Measurements from ENCODE around the gene CADM1.

The CADM1 gene

GRCh38 chr11:115207916-115208315 lies 296.3 kb downstream of the CADM1 start:
- H3K9me3 ChIP-seq (replicated peaks in 1 of 2; ENCODE audit: control insufficient read depth in 2 of 2, insufficient read depth in 1 of 2, low read depth in 1 of 2, low read length in 2 of 2), result no peaks in the 10 kb centered on the region
- H3K27ac ChIP-seq (replicated peaks; ENCODE audit: low read length), result no peak overlapping the region
- no CpG with 5 or more reads among the region's 1 CpG for WGBS, 2 donors (ENCODE audit: extremely low coverage in 2 of 2, insufficient read length in 2 of 2, insufficient replicate concordance in 1 of 2)
- H2BK12ac ChIP-seq (ENCODE audit: low read length), result no peak overlapping the region
- peaks cover 0 to 1% of the 10 kb centered on the region in 2 donors for H3K36me3 ChIP-seq (replicated peaks in 1 of 2; ENCODE audit: control insufficient read depth in 2 of 2, insufficient read depth in 2 of 2, low read length in 2 of 2)
- H3K4me3 ChIP-seq (ENCODE audit: low read length in 2 of 2), result no peak overlapping the region
- H3K23ac ChIP-seq (ENCODE audit: low read depth, low read length, poor library complexity), result no peak overlapping the region
- H2BK15ac ChIP-seq (ENCODE audit: low read length), result no peak overlapping the region
- H3K79me1 ChIP-seq (ENCODE audit: low read depth, low read length), result no peaks in the 10 kb centered on the region
- no peaks in the 10 kb centered on the region for H3K27me3 ChIP-seq (ENCODE audit: control insufficient read depth in 3 of 3, insufficient read depth in 3 of 3, low read depth in 1 of 3, low read length in 3 of 3)
- no peak overlapping the region for H3K14ac ChIP-seq (ENCODE audit: low read length)
- H3K9ac ChIP-seq (ENCODE audit: low read depth, low read length, poor library complexity), result no peak overlapping the region
- H4K8ac ChIP-seq (ENCODE audit: low read depth, low read length), result no peak overlapping the region
- no peak overlapping the region for H2BK5ac ChIP-seq (ENCODE audit: low read length)
- H2AK5ac ChIP-seq (ENCODE audit: low read depth, low read length), result no peak overlapping the region
- no peak overlapping the region for H2AFZ ChIP-seq (ENCODE audit: low read length)
- DNase-seq (ENCODE audit: low spot score), result no peak
- peaks cover 1 to 6% of the 10 kb centered on the region in 2 donors for H3K4me1 ChIP-seq (ENCODE audit: control insufficient read depth in 2 of 2, insufficient read depth in 1 of 2, low read depth in 1 of 2, low read length in 2 of 2)
- no peak overlapping the region for H4K91ac ChIP-seq (ENCODE audit: low read depth, low read length, poor library complexity)
- H3K18ac ChIP-seq (ENCODE audit: low read length), result no peak overlapping the region
- no peak overlapping the region for H3K4me2 ChIP-seq (ENCODE audit: insufficient read depth, low read length, poor library complexity, severe bottlenecking)
- no peak overlapping the region for H2BK120ac ChIP-seq (ENCODE audit: low read depth, low read length)
- no peak overlapping the region for H3K4ac ChIP-seq (ENCODE audit: low read length)

GRCh38 chr11:115207166-115207591 lies 297.0 kb downstream of the CADM1 start:
- no peak overlapping the region for H3K14ac ChIP-seq (ENCODE audit: low read length)
- no peak overlapping the region for H3K4me3 ChIP-seq (ENCODE audit: low read length in 2 of 2)
- no peak overlapping the region for H3K4me2 ChIP-seq (ENCODE audit: insufficient read depth, low read length, poor library complexity, severe bottlenecking)
- H3K23ac ChIP-seq (ENCODE audit: low read depth, low read length, poor library complexity), result no peak overlapping the region
- no peak overlapping the region for H2BK12ac ChIP-seq (ENCODE audit: low read length)
- H4K91ac ChIP-seq (ENCODE audit: low read depth, low read length, poor library complexity), result no peak overlapping the region
- no peak for DNase-seq (ENCODE audit: low spot score)
- no peaks in the 10 kb centered on the region for H3K27me3 ChIP-seq (ENCODE audit: control insufficient read depth in 3 of 3, insufficient read depth in 3 of 3, low read depth in 1 of 3, low read length in 3 of 3)
- H2AK5ac ChIP-seq (ENCODE audit: low read depth, low read length), result no peak overlapping the region
- H3K18ac ChIP-seq (ENCODE audit: low read length), result no peak overlapping the region
- WGBS, 2 donors (ENCODE audit: extremely low coverage in 2 of 2, insufficient read length in 2 of 2, insufficient replicate concordance in 1 of 2), result no CpG with 5 or more reads among the region's 4 CpGs
- no peak overlapping the region for H3K9ac ChIP-seq (ENCODE audit: low read depth, low read length, poor library complexity)
- H3K4me1 ChIP-seq (ENCODE audit: control insufficient read depth in 2 of 2, insufficient read depth in 1 of 2, low read depth in 1 of 2, low read length in 2 of 2), result peaks cover 1 to 6% of the 10 kb centered on the region in 2 donors
- no peak overlapping the region for H4K8ac ChIP-seq (ENCODE audit: low read depth, low read length)
- H2BK15ac ChIP-seq (ENCODE audit: low read length), result no peak overlapping the region
- H3K9me3 ChIP-seq (replicated peaks in 1 of 2; ENCODE audit: control insufficient read depth in 2 of 2, insufficient read depth in 1 of 2, low read depth in 1 of 2, low read length in 2 of 2), result no peaks in the 10 kb centered on the region
- no peak overlapping the region for H2BK120ac ChIP-seq (ENCODE audit: low read depth, low read length)
- peaks cover 0 to 1% of the 10 kb centered on the region in 2 donors for H3K36me3 ChIP-seq (replicated peaks in 1 of 2; ENCODE audit: control insufficient read depth in 2 of 2, insufficient read depth in 2 of 2, low read length in 2 of 2)
- H2AFZ ChIP-seq (ENCODE audit: low read length), result no peak overlapping the region
- no peaks in the 10 kb centered on the region for H3K79me1 ChIP-seq (ENCODE audit: low read depth, low read length)
- no peak overlapping the region for H3K27ac ChIP-seq (replicated peaks; ENCODE audit: low read length)
- H3K4ac ChIP-seq (ENCODE audit: low read length), result no peak overlapping the region
- no peak overlapping the region for H2BK5ac ChIP-seq (ENCODE audit: low read length)

GRCh38 chr11:115206365-115207022 lies 297.7 kb downstream of the CADM1 start:
- no peaks in the 10 kb centered on the region for H3K27me3 ChIP-seq (ENCODE audit: control insufficient read depth in 3 of 3, insufficient read depth in 3 of 3, low read depth in 1 of 3, low read length in 3 of 3)
- no peak for DNase-seq (ENCODE audit: low spot score)
- no peak overlapping the region for H3K23ac ChIP-seq (ENCODE audit: low read depth, low read length, poor library complexity)
- H4K91ac ChIP-seq (ENCODE audit: low read depth, low read length, poor library complexity), result no peak overlapping the region
- H4K8ac ChIP-seq (ENCODE audit: low read depth, low read length), result no peak overlapping the region
- H3K4me1 ChIP-seq (ENCODE audit: control insufficient read depth in 2 of 2, insufficient read depth in 1 of 2, low read depth in 1 of 2, low read length in 2 of 2), result peaks cover 1 to 6% of the 10 kb centered on the region in 2 donors
- no peak overlapping the region for H3K4ac ChIP-seq (ENCODE audit: low read length)
- H3K9me3 ChIP-seq (replicated peaks in 1 of 2; ENCODE audit: control insufficient read depth in 2 of 2, insufficient read depth in 1 of 2, low read depth in 1 of 2, low read length in 2 of 2), result no peaks in the 10 kb centered on the region
- no peak overlapping the region for H2BK5ac ChIP-seq (ENCODE audit: low read length)
- no peak overlapping the region for H2BK120ac ChIP-seq (ENCODE audit: low read depth, low read length)
- H3K36me3 ChIP-seq (replicated peaks in 1 of 2; ENCODE audit: control insufficient read depth in 2 of 2, insufficient read depth in 2 of 2, low read length in 2 of 2), result peaks cover 0 to 1% of the 10 kb centered on the region in 2 donors
- no peak overlapping the region for H3K4me3 ChIP-seq (ENCODE audit: low read length in 2 of 2)
- H3K9ac ChIP-seq (ENCODE audit: low read depth, low read length, poor library complexity), result no peak overlapping the region
- whole genome bisulfite sequencing, 2 donors (ENCODE audit: extremely low coverage in 2 of 2, insufficient read length in 2 of 2, insufficient replicate concordance in 1 of 2), result no CpG with 5 or more reads among the region's 7 CpGs
- no peak overlapping the region for H3K27ac ChIP-seq (replicated peaks; ENCODE audit: low read length)
- H3K18ac ChIP-seq (ENCODE audit: low read length), result no peak overlapping the region
- H2AK5ac ChIP-seq (ENCODE audit: low read depth, low read length), result no peak overlapping the region
- no peak overlapping the region for H2BK12ac ChIP-seq (ENCODE audit: low read length)
- H3K79me1 ChIP-seq (ENCODE audit: low read depth, low read length), result no peaks in the 10 kb centered on the region
- no peak overlapping the region for H2AFZ ChIP-seq (ENCODE audit: low read length)
- no peak overlapping the region for H2BK15ac ChIP-seq (ENCODE audit: low read length)
- no peak overlapping the region for H3K4me2 ChIP-seq (ENCODE audit: insufficient read depth, low read length, poor library complexity, severe bottlenecking)
- no peak overlapping the region for H3K14ac ChIP-seq (ENCODE audit: low read length)

- no peak overlapping the region for H3K14ac ChIP-seq (ENCODE audit: low read length)
- no peak for DNase-seq (ENCODE audit: low spot score)
- H4K8ac ChIP-seq (ENCODE audit: low read depth, low read length), result no peak overlapping the region
- no CpG with 5 or more reads among the region's 2 CpGs for WGBS, 2 donors (ENCODE audit: extremely low coverage in 2 of 2, insufficient read length in 2 of 2, insufficient replicate concordance in 1 of 2)
- no peak overlapping the region for H4K91ac ChIP-seq (ENCODE audit: low read depth, low read length, poor library complexity)
- H2BK120ac ChIP-seq (ENCODE audit: low read depth, low read length), result no peak overlapping the region
- H2AK5ac ChIP-seq (ENCODE audit: low read depth, low read length), result no peak overlapping the region
- no peak overlapping the region for H3K4ac ChIP-seq (ENCODE audit: low read length)
- H3K27ac ChIP-seq (replicated peaks; ENCODE audit: low read length), result no peak overlapping the region
- H3K4me3 ChIP-seq (ENCODE audit: low read length in 2 of 2), result no peak overlapping the region
- no peak overlapping the region for H3K23ac ChIP-seq (ENCODE audit: low read depth, low read length, poor library complexity)
- no peak overlapping the region for H3K4me2 ChIP-seq (ENCODE audit: insufficient read depth, low read length, poor library complexity, severe bottlenecking)
- H3K9ac ChIP-seq (ENCODE audit: low read depth, low read length, poor library complexity), result no peak overlapping the region
- H3K27me3 ChIP-seq (ENCODE audit: control insufficient read depth in 3 of 3, insufficient read depth in 3 of 3, low read depth in 1 of 3, low read length in 3 of 3), result no peaks in the 10 kb centered on the region
- H2BK5ac ChIP-seq (ENCODE audit: low read length), result no peak overlapping the region
- no peaks in the 10 kb centered on the region for H3K79me1 ChIP-seq (ENCODE audit: low read depth, low read length)
- no peak overlapping the region for H2BK15ac ChIP-seq (ENCODE audit: low read length)
- peaks cover 1 to 4% of the 10 kb centered on the region in 2 donors for H3K4me1 ChIP-seq (ENCODE audit: control insufficient read depth in 2 of 2, insufficient read depth in 1 of 2, low read depth in 1 of 2, low read length in 2 of 2)
- no peaks in the 10 kb centered on the region for H3K36me3 ChIP-seq (replicated peaks in 1 of 2; ENCODE audit: control insufficient read depth in 2 of 2, insufficient read depth in 2 of 2, low read length in 2 of 2)
- no peak overlapping the region for H2BK12ac ChIP-seq (ENCODE audit: low read length)
- H2AFZ ChIP-seq (ENCODE audit: low read length), result peak overlapping the region; percentile 11
- H3K18ac ChIP-seq (ENCODE audit: low read length), result no peak overlapping the region
- H3K9me3 ChIP-seq (replicated peaks in 1 of 2; ENCODE audit: control insufficient read depth in 2 of 2, insufficient read depth in 1 of 2, low read depth in 1 of 2, low read length in 2 of 2), result no peaks in the 10 kb centered on the region
These were observed 301.2 kb downstream of the CADM1 start for GRCh38 chr11:115202900-115203552.

Data from neuronal stem cell (in vitro differentiated cells).